SU-DHL-6 (cell line): ENCODE results near the gene CD70.

Experiments
- H2AFZ ChIP-seq: fragments of 200-600 bp; sonication (generic); 2 replicates; pipeline ENCODE4 v1.6.1; 2014; ENCODE audit warnings: low read depth, mild to moderate bottlenecking, moderate library complexity, mixed read lengths, antibody characterized with exemption, low read length; ENCODE audit not compliant: severe bottlenecking
- H3F3A ChIP-seq: fragments of 200-600 bp; shearing (Covaris generic); 2 replicates; pipeline ENCODE4 v1.6.0; 2016; ENCODE audit warnings: antibody characterized with exemption, mild to moderate bottlenecking; ENCODE audit not compliant: insufficient read depth
- H3K27ac ChIP-seq: fragments of 200-600 bp; sonication (generic); 2 replicates; pipeline ENCODE4 v1.5.1; 2016; ENCODE audit warnings: low read depth, mild to moderate bottlenecking, low read length, moderate library complexity, mixed read lengths
- H3K27me3 ChIP-seq: fragments of 200-600 bp; sonication (generic), shearing (Covaris generic); 2 replicates; pipeline ENCODE4 v1.6.0; 2014; ENCODE audit warnings: mild to moderate bottlenecking, low read length
- H3K36me3 ChIP-seq: fragments of 200-600 bp; sonication (generic); 2 replicates; pipeline ENCODE4 v1.6.1; 2014; ENCODE audit warnings: mild to moderate bottlenecking, low read length, mixed read lengths
- H3K4me2 ChIP-seq: fragments of 300-600, 200-600 bp; shearing (Covaris generic), sonication (generic); 2 replicates; pipeline ENCODE4 v1.6.0; 2014; ENCODE audit warnings: low read length, low read depth, mild to moderate bottlenecking; ENCODE audit not compliant: poor library complexity, severe bottlenecking
- H3K4me3 ChIP-seq: fragments of 200-600 bp; sonication (generic); 2 replicates; pipeline ENCODE4 v1.5.1; 2014; ENCODE audit warnings: antibody characterized with exemption, low read length, mild to moderate bottlenecking, mixed read lengths; ENCODE audit not compliant: insufficient read depth, poor library complexity, severe bottlenecking
- H3K79me2 ChIP-seq: fragments of 200-600 bp; sonication (generic); 2 replicates; pipeline ENCODE4 v1.6.1; 2014; ENCODE audit warnings: mild to moderate bottlenecking, low read length, moderate library complexity; ENCODE audit not compliant: insufficient read depth
- H3K9ac ChIP-seq: fragments of 200-600 bp; sonication (generic); 2 replicates; pipeline ENCODE4 v1.7.0; 2014; ENCODE audit warnings: mild to moderate bottlenecking, low read length
- H3K9me2 ChIP-seq: fragments of 200-600 bp; sonication (generic); replicated peaks from 2 replicates; pipeline ENCODE4 v1.6.1; 2014; ENCODE audit warnings: low read length; ENCODE audit not compliant: insufficient read depth
- H3K9me3 ChIP-seq: fragments of 200-600 bp; sonication (generic); 2 replicates; pipeline ENCODE4 v1.6.1; 2014; ENCODE audit warnings: low read length, mixed read lengths; ENCODE audit not compliant: insufficient read depth
- H4K20me1 ChIP-seq: fragments of 200-600 bp; sonication (generic); 2 replicates; pipeline ENCODE4 v1.6.1; 2014; ENCODE audit warnings: low read depth, mild to moderate bottlenecking, antibody characterized with exemption, low read length, moderate library complexity, mixed read lengths
- EZH2phosphoT487 ChIP-seq: fragments of 200-600 bp; sonication (generic), shearing (Covaris generic); conservative IDR thresholded peaks from 2 replicates; pipeline ENCODE4 v1.6.1; 2018; ENCODE audit warnings: mild to moderate bottlenecking, antibody characterized with exemption, low read length, moderate library complexity, mixed read lengths
- TF ChIP-seq, protein P1 (sequence below): fragments of 200-600 bp; sonication (generic); IDR thresholded peaks from one replicate; pipeline ENCODE4 v1.5.1; 2017; ENCODE audit warnings: antibody characterized with exemption, mild to moderate bottlenecking, low read length, moderate library complexity; ENCODE audit not compliant: insufficient read depth, poor library complexity, severe bottlenecking

Gene CD70

GRCh38 chr19:6556480-6557195 is 34.3 kb downstream of the CD70 start:
- H2AFZ ChIP-seq: no peak overlapping the region
- H3K79me2 ChIP-seq: no peaks in the 10 kb centered on the region
- H3K27ac ChIP-seq: no peak overlapping the region

DNA sequence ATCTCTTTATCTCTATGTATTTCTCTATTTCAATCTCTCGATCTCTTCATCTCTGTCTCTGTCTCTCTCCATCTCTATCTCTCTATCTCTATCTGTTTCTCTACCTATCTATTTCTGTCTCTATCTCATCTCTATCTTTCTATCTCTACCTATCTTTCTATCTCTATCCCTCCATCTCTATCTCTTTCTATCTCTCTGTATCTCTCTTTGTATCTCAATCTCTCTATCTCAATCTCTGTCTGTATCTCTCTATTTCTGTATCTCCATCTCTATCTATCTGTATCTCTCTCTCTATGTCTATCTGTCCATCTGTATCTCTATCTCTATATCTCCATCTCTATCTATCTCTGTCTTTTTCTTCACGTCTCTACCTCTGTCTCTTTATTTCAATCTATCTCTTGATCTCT is 34.9 kb downstream of the CD70 start:
- H3K27ac ChIP-seq: no peak overlapping the region
- no peaks in the 10 kb centered on the region for H3K36me3 ChIP-seq
- no peak overlapping the region for H3K9ac ChIP-seq
- no peaks in the 10 kb centered on the region for H4K20me1 ChIP-seq
- H3K9me3 ChIP-seq: peaks cover 3% of the 10 kb centered on the region; the same call in 1 of the 2 replicates
- H3K9me2 ChIP-seq: no peaks in the 10 kb centered on the region
- no peak overlapping the region for H3K4me3 ChIP-seq
- H3K79me2 ChIP-seq: no peaks in the 10 kb centered on the region
- H2AFZ ChIP-seq: no peak overlapping the region
- H3K27me3 ChIP-seq: no peaks in the 10 kb centered on the region
- no peak overlapping the region for H3K4me2 ChIP-seq
- no peaks in the 10 kb centered on the region for H3F3A ChIP-seq
- TF ChIP-seq, protein P1, sequence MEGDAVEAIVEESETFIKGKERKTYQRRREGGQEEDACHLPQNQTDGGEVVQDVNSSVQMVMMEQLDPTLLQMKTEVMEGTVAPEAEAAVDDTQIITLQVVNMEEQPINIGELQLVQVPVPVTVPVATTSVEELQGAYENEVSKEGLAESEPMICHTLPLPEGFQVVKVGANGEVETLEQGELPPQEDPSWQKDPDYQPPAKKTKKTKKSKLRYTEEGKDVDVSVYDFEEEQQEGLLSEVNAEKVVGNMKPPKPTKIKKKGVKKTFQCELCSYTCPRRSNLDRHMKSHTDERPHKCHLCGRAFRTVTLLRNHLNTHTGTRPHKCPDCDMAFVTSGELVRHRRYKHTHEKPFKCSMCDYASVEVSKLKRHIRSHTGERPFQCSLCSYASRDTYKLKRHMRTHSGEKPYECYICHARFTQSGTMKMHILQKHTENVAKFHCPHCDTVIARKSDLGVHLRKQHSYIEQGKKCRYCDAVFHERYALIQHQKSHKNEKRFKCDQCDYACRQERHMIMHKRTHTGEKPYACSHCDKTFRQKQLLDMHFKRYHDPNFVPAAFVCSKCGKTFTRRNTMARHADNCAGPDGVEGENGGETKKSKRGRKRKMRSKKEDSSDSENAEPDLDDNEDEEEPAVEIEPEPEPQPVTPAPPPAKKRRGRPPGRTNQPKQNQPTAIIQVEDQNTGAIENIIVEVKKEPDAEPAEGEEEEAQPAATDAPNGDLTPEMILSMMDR: no peak
- no peak for TF ChIP-seq EZH2phosphoT487

More at GRCh38 chr19:6556480-6557195, 34.3 kb downstream of the CD70 start:
- no peaks in the 10 kb centered on the region for H3K9me3 ChIP-seq
- no peak overlapping the region for H3K9ac ChIP-seq
- no peak overlapping the region for H3K4me2 ChIP-seq
- no peaks in the 10 kb centered on the region for H3K9me2 ChIP-seq
- no peak overlapping the region for H3K4me3 ChIP-seq
- no peaks in the 10 kb centered on the region for H3K36me3 ChIP-seq
- TF ChIP-seq EZH2phosphoT487: no peak
- TF ChIP-seq, protein P1: no peak
- no peaks in the 10 kb centered on the region for H4K20me1 ChIP-seq
- H3F3A ChIP-seq: no peaks in the 10 kb centered on the region
- no peaks in the 10 kb centered on the region for H3K27me3 ChIP-seq

GRCh38 chr19:6551607-6552450 is 39.1 kb downstream of the CD70 start:
- H3K4me3 ChIP-seq: no peak overlapping the region
- peaks cover 17% of the 10 kb centered on the region; the same call in 1 of the 2 replicates for H3K9me3 ChIP-seq
- H3F3A ChIP-seq: 0 out of 2 replicates have a peak, but pooled peaks cover 3% of the 10 kb centered on the region
- TF ChIP-seq EZH2phosphoT487: no peak
- TF ChIP-seq, protein P1: no peak
- no peak overlapping the region for H3K9ac ChIP-seq
- H3K27me3 ChIP-seq: no peaks in the 10 kb centered on the region
- no peaks in the 10 kb centered on the region; the same call in 1 of the 2 replicates for H3K36me3 ChIP-seq
- H3K27ac ChIP-seq: no peak overlapping the region
- H4K20me1 ChIP-seq: no peaks in the 10 kb centered on the region
- H2AFZ ChIP-seq: no peak overlapping the region
- H3K4me2 ChIP-seq: no peak overlapping the region
- H3K79me2 ChIP-seq: no peaks in the 10 kb centered on the region
- no peaks in the 10 kb centered on the region for H3K9me2 ChIP-seq
